HepG2 (cell line): ENCODE results near the gene TAP1.

ENCODE experiments used
- CREB1 ChIP-seq, 2 experiments: fragments of 450-650 bp in 1 of 2; IDR thresholded peaks; 2 replicates each; pipeline ENCODE4 v1.6.1; 2016 to 2017; ENCODE audit warnings: control low read depth in 1 of 2, mild to moderate bottlenecking in 1 of 2, missing compliant biosample characterization in 1 of 2, missing genetic modification characterization in 1 of 2
- EED ChIP-seq: sonication (generic); formaldehyde crosslinking; IDR thresholded peaks from 2 replicates; pipeline ENCODE4 v1.5.0; 2020; ENCODE audit warnings: mild to moderate bottlenecking, missing genetic modification reagents
- ZBTB20 ChIP-seq: sonication (generic); formaldehyde crosslinking; IDR thresholded peaks from 2 replicates; pipeline ENCODE4 v1.8.1; 2023; ENCODE audit warnings: missing genetic modification reagents, low read depth, mild to moderate bottlenecking, borderline replicate concordance
- ZNF292 ChIP-seq: sonication (generic); formaldehyde crosslinking; IDR thresholded peaks from 2 replicates; pipeline ENCODE4 v1.8.1; 2022; ENCODE audit warnings: mild to moderate bottlenecking, low read depth, missing genetic modification reagents, borderline replicate concordance
- ZNF354B ChIP-seq: sonication (generic); formaldehyde crosslinking; IDR thresholded peaks from 2 replicates; pipeline ENCODE4 v1.8.0; 2022; ENCODE audit warnings: mild to moderate bottlenecking, missing genetic modification reagents
- TF ChIP-seq, protein P1 (sequence below): sonication (generic); formaldehyde crosslinking; IDR thresholded peaks from 2 replicates; pipeline ENCODE4 v1.5.0; 2020; ENCODE audit warnings: mild to moderate bottlenecking, missing genetic modification reagents, moderate library complexity

GRCh38 chr6:32818867-32819266 is 34.6 kb downstream of the TAP1 start:
- no peak for TF ChIP-seq CREB1 (IDR thresholded peaks at IDR 0.05)
- no peak for TF ChIP-seq CREB1 (CRISPR knock-in tag; IDR thresholded peaks at IDR 0.05)
- TF ChIP-seq, protein P1, sequence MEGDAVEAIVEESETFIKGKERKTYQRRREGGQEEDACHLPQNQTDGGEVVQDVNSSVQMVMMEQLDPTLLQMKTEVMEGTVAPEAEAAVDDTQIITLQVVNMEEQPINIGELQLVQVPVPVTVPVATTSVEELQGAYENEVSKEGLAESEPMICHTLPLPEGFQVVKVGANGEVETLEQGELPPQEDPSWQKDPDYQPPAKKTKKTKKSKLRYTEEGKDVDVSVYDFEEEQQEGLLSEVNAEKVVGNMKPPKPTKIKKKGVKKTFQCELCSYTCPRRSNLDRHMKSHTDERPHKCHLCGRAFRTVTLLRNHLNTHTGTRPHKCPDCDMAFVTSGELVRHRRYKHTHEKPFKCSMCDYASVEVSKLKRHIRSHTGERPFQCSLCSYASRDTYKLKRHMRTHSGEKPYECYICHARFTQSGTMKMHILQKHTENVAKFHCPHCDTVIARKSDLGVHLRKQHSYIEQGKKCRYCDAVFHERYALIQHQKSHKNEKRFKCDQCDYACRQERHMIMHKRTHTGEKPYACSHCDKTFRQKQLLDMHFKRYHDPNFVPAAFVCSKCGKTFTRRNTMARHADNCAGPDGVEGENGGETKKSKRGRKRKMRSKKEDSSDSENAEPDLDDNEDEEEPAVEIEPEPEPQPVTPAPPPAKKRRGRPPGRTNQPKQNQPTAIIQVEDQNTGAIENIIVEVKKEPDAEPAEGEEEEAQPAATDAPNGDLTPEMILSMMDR (CRISPR knock-in tag) = no peak
- TF ChIP-seq EED (CRISPR knock-in tag) = no peak
- no peak for TF ChIP-seq ZNF354B
- TF ChIP-seq ZBTB20 (CRISPR knock-in tag) = no peak
- TF ChIP-seq ZNF292 (CRISPR knock-in tag) = no peak
